ENCODE results near the gene WFDC10B.

DNA sequence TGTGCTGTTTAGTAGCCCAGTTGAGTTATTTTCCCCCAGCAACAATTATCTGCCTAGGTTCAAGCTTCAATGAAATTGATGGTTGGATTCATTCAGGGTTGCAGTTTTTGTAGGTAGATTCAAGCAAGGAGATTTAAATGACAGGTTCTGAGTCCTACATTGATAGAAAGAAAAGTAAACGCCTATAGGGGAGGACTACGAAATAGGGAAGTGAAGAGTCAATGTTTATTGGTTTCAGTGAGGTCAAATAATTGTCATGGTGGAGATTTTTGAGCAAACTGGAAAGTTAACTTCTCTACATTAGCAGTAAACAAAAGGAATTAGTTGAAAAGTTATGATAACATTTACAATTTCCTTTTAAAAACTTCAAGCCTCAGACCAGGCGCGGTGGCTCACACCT lies 3.7 kb downstream of the WFDC10B start:
- TF ChIP-seq, protein P1, sequence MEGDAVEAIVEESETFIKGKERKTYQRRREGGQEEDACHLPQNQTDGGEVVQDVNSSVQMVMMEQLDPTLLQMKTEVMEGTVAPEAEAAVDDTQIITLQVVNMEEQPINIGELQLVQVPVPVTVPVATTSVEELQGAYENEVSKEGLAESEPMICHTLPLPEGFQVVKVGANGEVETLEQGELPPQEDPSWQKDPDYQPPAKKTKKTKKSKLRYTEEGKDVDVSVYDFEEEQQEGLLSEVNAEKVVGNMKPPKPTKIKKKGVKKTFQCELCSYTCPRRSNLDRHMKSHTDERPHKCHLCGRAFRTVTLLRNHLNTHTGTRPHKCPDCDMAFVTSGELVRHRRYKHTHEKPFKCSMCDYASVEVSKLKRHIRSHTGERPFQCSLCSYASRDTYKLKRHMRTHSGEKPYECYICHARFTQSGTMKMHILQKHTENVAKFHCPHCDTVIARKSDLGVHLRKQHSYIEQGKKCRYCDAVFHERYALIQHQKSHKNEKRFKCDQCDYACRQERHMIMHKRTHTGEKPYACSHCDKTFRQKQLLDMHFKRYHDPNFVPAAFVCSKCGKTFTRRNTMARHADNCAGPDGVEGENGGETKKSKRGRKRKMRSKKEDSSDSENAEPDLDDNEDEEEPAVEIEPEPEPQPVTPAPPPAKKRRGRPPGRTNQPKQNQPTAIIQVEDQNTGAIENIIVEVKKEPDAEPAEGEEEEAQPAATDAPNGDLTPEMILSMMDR (conservative IDR thresholded peaks at IDR 0.05 in 1 of 2, IDR thresholded peaks at IDR 0.05 in 1 of 2; ENCODE audit: extremely low read depth in 1 of 2, insufficient read depth in 1 of 2, low read depth in 1 of 2, low read length in 2 of 2), result no peak
- no peak for TF ChIP-seq EZH2 (IDR thresholded peaks at IDR 0.05; ENCODE audit: borderline replicate concordance, low read length)
